AG09309 (cell line): ENCODE data around the gene MAP1S.
A peak's percentile ranks its signal among the peaks of the same experiment; 100 is the strongest.

Source experiments
- DNase-seq: peaks from one replicate; pipeline ENCODE4 v3.0.0-alpha.2; 2010; ENCODE audit warnings: low read depth
- H3K4me3 ChIP-seq: 2 replicates; pipeline ENCODE4 v1.5.1; 2011; ENCODE audit warnings: mild to moderate bottlenecking, low read depth, low read length, moderate library complexity; ENCODE audit not compliant: control insufficient read depth
- CTCF ChIP-seq: IDR thresholded peaks from 2 replicates; pipeline ENCODE4 v1.5.1; 2011; ENCODE audit warnings: mild to moderate bottlenecking, low read depth, low read length, inconsistent platforms; ENCODE audit not compliant: insufficient read depth, control insufficient read depth; ENCODE audit errors: missing control alignments

Gene MAP1S

GRCh38 chr19:17743874-17744580 is 24.7 kb downstream of the MAP1S start:
- TF ChIP-seq CTCF, result no peak
- DNase-seq, result no peak
- no peak overlapping the region for H3K4me3 ChIP-seq

- H3K4me3 ChIP-seq, result peak overlapping the region; percentile 24
- TF ChIP-seq CTCF, result no peak
- peak; percentile 29 for DNase-seq
Observed at GRCh38 chr19:17747205-17748098, 28.2 kb downstream of the MAP1S start.

GRCh38 chr19:17748884-17749638 is 29.8 kb downstream of the MAP1S start:
- TF ChIP-seq CTCF, result no peak
- H3K4me3 ChIP-seq, result no peak overlapping the region
- no peak for DNase-seq

DNA sequence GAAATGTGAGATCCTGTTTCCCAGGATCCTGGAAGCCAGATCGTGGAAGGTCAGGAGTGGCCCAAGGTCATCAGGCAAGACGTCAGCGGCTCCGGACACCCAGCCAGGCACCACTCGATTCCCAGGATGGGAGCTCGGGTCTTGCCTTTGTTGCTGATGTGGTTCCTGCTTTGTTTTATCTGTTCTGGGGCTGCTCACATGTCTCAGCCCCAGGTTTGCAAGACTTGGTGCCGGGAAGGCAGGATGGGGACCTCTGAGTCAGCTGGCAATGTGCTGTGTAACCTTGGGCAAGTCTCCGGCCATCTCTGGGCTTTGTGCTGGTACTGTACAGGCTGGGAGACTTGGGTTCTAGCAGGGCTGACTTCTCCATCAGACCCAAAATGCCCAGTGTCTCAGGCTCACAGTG is 30.6 kb downstream of the MAP1S start:
- TF ChIP-seq CTCF, result no peak
- no peak overlapping the region for H3K4me3 ChIP-seq
- no peak for DNase-seq

- no peak for TF ChIP-seq CTCF
- no peak within 1 kb of the TSS for H3K4me3 ChIP-seq
- DNase-seq, result no peak
Observed at GRCh38 chr19:17751103-17751911, 32.0 kb downstream of the MAP1S start, which contains the start of gene FCHO1. Gene FCHO1 (plus strand): TSS chr19:17751477. CDS start chr19:17755165, 3,688 bp downstream.

DNA sequence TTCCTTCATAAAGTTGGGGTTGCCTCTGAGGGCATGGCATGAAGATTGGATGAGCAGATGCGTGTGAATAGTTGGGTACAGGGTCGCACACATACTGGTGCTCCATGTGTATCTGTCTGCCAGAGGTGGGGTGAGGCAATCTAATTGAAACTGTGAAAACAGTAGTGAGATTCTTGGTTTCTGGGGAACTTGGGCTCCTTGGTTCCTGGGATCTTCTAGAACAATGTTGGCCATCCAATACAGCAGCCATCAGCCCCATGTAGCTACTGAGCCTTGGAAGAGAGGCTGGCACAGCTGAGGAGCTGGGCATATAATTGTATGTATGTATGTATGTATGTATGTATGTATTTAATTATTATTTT is 32.6 kb downstream of the MAP1S start:
- no peak overlapping the region for H3K4me3 ChIP-seq
- DNase-seq, result no peak
- no peak for TF ChIP-seq CTCF
